Stromal cell of bone marrow (primary cell): ENCODE results near the gene RASGRP2.
A peak's percentile ranks its signal among the peaks of the same experiment; 100 is the strongest.

Experiments
- DNase-seq: peaks from one replicate; pipeline ENCODE4 v3.0.0-alpha.2; 2012; ENCODE audit warnings: low read depth

RASGRP2 gene

DNA sequence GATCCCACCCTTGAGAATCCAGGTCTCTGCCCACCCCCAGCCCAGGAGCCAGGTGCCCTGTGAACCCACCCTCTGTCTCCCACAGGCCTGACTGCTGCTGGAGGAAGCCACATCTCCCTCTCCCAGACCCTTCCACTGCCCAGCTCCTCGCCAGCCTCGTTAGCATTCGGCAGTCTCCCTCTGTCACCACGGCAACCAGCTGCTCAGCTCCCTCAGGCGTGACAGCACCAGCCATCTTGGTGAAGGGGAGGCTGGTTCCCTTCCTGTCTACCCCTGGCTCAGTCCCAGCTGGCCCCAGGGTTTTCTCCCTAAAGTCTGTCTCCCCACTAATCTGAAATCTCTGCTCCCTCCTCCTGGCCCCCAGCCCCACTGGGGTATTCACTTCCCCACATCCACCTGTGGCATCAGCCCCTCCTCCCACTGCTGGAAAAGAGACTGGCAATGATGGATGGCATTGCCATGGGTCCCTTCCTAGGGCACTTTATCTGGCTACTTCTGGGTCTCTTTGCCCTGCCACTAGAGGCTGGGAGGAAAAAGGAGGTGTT is 49.0 kb downstream of the RASGRP2 start:
- DNase-seq: no peak

DNA sequence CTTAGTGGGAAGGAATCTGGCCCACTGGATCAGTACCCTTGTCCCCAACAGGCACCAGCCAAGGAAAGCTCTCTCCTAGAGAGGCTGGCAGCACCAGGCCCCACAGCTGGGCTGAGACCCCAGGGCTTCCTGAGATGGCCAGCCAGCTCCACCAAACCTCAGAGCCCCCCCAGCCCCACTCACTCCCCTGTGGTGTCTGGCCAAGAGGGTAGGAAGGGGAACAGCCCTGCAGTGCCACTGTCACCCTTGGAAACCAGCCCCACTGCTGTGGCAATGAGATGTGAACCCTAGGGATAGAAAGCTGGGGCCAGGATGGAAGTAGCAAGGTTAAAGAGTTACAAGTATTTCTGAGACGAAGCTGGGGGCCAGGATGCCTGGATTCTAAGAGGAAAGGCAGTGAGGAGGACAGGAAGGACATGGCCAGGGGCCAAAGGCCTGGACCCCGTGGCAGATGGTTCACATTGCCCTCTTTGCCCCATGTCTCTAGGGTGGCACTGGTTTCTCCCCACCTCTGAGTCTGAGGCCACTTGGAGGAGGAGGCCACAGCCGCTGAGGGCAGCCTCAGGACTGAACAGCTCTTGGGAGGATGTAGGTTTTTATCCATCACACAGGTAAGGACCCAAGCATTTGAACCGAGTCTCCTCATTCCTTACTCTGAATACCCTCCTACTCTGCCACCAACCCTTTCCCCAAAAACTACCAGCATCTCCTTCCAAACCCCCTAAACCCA is 49.8 kb downstream of the RASGRP2 start:
- DNase-seq: no peak

DNA sequence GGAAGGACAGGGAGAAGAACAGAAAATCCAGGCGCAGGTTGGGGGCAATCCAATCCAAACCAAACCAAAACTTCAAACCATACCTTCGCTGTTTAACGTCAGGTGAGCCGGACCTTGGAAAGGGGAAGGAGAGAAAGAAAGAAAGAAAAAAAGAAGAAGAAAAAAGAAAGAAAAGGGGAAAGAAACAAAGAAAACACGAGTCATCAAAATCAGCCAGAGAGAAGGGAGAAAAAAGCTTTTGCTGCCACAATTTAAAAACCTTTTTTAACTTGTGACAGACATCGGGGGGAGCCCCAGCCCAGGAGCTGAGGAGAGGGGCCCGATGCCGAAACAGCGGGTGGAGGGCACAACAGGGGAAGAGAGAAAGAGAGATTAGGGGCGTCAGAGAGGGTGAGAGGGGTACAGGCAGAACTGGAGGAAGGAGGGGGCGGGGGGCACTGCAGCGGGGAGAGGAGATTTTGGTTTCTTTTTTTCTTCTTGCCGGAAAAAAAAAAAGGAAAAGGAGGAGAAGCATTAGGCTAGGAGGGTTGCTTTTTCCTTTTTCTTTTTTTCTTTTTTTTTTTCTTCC is 51.1 kb downstream of the RASGRP2 start:
- DNase-seq: no peak

DNA sequence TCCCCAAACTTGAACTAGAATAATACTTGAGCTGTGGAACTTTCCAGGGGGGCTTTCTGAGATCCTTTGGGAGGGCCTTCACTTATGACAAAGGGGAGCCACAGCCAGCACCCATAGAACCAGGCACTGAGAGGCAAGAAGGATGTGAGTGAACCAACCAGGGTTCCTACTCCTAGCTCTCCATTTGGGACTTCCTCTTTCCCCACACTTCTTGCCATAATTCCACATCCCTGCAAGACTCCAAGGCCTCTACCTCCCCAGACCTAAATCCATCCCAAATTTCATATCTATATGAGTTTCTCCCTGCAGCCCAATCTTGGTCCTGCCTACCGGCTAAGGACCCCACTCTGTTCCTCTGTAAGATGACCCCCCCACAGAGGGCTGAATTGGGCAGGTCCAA is 52.4 kb downstream of the RASGRP2 start:
- DNase-seq: no peak

DNA sequence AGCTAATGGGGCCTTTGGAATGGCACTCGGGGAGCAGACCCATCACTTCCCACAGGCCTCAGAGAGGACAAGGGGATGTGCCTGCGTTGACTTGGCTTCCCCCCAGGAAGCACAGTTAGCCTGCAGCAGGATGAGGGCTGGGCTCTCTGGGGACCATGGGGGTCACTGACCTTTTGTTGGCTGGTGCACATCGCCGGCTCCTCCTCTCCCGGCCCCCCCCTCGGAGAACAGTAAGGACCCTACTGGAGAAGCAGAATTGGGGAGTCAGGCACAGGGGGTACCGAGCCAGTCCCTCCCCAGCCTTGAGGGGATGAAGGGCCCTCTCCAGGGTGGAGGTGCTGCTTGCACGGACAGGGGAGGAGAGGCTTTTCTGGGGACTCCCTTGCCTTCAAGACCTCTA is 53.7 kb downstream of the RASGRP2 start:
- DNase-seq: no peak

DNA sequence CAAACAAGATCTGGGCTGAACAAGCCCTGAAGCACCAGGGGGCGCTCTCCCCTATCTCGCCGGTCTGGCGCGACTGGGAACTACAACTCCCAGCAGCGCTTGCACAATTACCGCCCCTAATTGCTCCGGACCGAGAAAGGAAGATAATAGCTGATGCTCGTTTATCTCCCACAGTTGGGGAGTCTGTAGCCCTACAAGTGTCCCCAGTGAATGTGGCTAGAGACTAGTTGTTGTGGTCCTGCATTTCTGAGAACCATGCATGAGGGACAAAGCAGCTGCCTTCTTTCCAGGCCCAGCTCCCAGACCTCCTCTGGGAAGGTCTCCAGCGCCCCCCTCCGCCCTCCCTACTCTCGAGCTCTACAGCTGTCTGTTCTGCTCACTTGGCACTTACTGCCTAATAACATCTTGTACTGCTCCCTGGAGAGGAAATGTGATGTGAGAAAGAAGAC is 55.4 kb downstream of the RASGRP2 start:
- DNase-seq: peak; percentile 67

DNA sequence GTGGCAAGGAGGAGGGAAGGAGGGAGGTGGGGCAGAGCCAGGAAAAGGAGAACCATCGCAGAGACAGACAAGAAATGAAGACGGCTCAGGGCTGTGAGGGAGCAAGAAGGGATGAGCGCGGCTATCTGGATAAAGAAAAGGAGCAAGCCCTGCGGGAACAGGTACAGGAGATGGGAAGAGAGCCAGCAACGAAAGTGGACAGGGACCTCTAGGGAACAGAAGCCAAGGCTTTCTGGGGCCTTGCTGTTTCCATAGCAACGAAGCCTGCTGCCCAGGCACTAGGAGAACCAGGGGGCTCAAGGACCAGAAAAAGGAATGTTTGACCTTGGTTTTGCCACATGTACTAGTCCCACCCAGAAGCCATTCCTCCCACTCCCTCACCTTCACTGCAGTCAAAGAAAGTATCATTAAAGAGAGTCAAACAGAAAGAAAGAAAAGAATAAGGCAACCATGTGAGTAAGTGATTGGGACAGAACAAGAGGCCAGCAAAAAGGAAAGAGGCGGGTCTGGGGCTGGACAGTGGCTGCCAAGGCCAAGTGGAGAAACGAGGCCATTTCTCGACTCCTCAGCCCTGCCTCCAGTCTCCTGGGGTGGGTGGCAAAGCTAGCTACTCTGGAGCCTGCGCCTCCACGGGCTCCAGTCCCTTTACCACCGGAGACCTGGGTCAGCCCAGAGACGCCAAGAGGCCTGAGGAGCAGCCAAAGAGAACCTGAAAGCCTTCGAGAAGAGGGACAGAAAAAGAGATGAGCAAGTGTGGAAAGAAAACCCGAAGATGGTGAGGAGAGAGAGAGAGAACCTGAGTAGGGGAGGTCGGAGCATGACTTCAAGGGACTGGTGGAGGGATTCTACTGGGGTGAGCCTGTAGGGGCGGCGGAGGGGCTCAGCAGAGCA is 56.1 kb downstream of the RASGRP2 start:
- no peak for DNase-seq

DNA sequence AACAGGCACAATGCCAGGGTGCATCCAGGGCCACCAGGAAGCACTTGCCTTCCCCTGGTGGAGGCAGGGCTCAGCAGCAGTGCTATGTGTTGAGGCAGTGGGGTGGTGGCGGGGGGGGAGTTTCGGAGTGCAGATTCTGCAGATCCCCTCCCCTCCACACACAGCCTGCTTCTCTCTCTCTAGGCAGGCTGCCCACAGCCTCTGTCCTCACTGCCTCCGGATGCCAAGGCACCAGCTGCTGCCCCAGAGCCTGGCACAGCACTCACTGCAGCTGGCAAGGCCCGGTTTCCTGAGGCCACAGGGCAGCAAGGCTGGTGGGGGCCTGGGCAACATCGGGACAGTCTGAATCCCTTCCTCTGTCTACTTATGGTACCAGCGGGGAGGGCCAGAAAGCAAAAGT is 56.7 kb downstream of the RASGRP2 start:
- no peak for DNase-seq

DNA sequence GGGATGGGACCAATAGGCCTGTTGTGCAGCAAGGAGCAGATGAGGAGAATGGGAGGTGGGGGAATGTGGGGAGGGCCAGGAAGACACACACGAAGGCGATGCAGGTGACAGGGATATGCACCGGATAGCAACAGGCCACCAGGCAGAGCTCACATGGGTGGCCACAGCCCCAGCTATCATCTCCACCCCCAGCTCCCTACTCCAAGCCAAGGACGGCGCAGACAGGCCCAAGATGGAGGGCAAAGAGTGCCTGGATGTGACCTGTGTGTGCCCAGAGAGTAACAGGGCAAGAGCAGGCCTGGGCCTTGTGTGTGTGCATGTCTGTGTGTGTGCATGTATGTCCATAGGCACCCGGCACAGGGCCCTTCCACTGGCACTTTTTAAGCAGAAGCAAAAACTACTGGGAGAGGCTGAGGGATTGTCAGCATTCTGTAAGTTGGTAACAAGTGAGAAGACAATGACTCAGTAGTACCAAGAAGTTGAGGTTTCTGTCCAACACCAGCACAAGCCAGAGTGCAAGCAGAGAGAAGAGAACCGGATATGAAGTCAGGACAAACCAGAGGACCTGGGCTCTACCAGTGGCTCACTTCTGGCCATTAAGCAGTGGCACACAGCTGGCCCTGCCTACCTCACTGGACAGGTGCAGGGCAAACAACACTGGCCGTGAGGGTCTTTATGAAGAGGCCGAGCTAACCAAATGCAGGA is 57.3 kb downstream of the RASGRP2 start:
- DNase-seq: peak; percentile 20

DNA sequence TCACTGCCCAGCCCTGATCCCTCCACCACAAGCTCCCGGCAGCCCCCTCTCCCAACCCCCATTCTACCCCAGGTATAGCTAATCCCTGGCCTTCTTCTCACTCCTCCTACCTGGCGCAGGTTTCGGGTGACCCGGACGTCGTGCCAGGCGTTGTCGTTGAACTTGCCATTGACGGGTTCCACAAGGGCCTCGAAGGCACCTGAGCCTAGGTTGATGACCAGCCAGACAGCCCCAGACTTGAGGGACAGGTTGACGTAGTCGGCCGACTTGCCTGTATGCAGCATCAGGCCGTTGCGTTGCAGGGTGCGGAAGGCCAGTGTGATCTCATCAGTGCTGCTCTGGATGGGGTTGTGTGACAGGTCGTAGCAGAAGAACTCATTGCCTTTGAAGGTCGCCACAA is 58.4 kb downstream of the RASGRP2 start:
- DNase-seq: no peak

DNA sequence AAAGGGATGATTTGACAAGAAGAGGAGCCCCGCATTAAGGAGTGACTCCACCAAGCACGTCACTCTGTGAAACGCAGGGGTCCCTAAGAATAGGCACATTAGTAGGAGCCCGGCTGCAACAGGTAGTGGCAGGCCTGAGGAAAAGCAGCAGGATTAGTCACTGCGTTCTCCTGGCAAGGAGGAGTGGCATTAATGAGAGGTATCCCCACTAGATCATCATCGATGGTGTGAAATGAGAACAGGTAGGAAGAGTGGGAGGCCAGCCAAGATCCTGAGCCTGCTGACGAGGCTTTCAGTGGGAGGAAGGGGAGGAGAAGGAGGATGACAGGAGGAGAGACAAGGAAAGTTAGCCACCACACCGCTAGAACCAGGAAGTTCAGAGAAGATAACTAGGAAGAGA is 59.6 kb downstream of the RASGRP2 start:
- DNase-seq: no peak

DNA sequence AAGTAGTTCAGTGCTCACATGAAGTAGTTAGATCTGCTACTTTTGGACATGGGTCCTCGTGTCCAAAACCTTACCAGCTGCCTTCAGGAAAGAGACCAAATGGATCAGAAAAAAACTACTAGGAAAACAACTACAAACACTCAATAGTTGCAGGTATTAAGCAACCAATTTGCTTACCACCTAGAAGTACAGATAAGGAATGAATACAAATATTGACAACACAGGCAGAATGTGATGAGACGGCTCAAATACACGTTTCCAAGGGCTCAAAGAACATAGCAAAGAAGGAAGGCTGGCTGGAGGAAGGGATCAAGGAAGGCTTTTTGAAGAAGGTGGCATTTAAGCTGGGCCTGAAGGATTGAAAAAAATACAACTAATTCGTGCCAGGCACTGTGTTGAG is 62.8 kb downstream of the RASGRP2 start:
- no peak for DNase-seq

DNA sequence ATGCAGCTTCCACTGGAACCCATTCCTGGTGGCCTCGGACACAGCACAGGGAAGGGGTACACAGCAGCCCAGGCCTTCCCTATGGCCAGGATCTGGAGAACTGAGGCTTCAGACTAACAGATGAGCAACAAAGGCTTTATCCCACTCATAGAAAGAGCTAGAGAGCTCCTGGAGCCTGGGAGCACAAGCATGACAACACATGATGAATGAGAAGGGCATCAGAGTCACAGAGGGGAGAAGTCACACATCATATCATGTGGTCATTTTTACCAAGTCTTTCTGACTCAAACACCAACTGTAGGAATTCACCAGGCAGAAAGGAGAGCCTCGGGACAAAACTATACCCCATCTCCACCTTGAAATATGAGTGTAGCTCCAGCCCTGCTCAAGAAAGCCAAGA is 64.1 kb downstream of the RASGRP2 start:
- DNase-seq: no peak

DNA sequence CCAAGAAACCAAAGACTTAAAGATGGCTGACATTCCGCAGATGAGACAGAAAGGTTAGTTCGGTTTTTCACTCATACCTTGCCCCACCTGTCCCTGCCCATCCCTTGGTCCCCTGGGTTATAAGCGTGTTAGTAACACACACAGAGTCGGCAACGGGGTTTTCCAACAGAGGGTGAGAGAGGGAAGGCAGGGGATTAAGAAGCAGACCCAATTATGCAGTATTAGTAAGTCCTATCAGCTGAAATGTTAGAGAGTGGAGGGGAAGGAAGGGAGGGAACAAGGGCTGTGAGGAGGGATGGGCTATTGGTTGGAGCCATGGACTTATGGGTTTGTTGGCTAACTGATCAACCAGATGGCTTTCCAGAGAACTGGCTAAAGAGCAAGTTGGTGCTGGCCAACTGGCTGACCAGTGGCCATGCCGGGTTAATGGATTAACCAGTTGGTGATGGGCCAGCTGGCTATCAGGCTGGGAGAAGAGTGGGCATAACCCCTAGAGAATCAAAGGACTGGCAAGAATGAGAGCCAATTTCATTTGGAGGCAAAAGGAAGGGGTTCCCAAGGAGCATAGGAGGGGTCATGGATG is 66.4 kb downstream of the RASGRP2 start:
- DNase-seq: no peak
